Measurements from ENCODE around the gene IL10RB. TPM values are rescaled to one million over a fixed set of nuclear protein-coding genes. Genes with fewer than 3 reads are reported as not detected.

IL10RB gene
- polyA plus RNA-seq, 2 of the 4 experiments (the other 2 are of a cell fraction), result 17.0 to 31.9 TPM

GRCh38 chr21:33254766-33255165 lies 11.4 kb upstream of the IL10RB start:
- ChIA-PET POLR2A (no interaction called here), CTCF (no interaction called here)
- Histone ChIP-seq H3K27ac (no peak overlapping the region), H3K4me2 (no peak overlapping the region), H3K4me3 (no peak overlapping the region), H3K4me1 (no peaks in the 10 kb centered on the region), H3K9me3 (no peaks in the 10 kb centered on the region)
- DNase-seq (ENCODE audit: low read depth in 1 of 2, low spot score in 1 of 2) (no peak), ATAC-seq (no peak), FAIRE-seq (no peak)
- WGBS (ENCODE audit: missing lambda C conversion rate), result 93% methylated on average over 5 of the region's 5 CpGs
- TF ChIP-seq RARB (CRISPR knock-in tag; IDR thresholded peaks at IDR 0.05) (no peak), CBX8 (IDR thresholded peaks at IDR 0.05) (no peak), GATA3 (IDR thresholded peaks at IDR 0.05; ENCODE audit: borderline replicate concordance) (no peak), CHD4 (IDR thresholded peaks at IDR 0.05; ENCODE audit: borderline replicate concordance) (no peak), ATOH8 (CRISPR knock-in tag; IDR thresholded peaks at IDR 0.05; ENCODE audit: low read depth) (no peak), KDM5A (IDR thresholded peaks at IDR 0.05) (no peak), NPAS2 (CRISPR knock-in tag; IDR thresholded peaks at IDR 0.05; ENCODE audit: borderline replicate concordance) (no peak), HDAC2 (IDR thresholded peaks at IDR 0.05) (no peak), RAD21 (conservative IDR thresholded peaks at IDR 0.05 in 1 of 2, IDR thresholded peaks at IDR 0.05 in 1 of 2) (no peak), HOXA7 (CRISPR knock-in tag; IDR thresholded peaks at IDR 0.05) (no peak), EP300 (IDR thresholded peaks at IDR 0.05) (no peak), CEBPB (IDR thresholded peaks at IDR 0.05) (no peak), SMC3 (IDR thresholded peaks at IDR 0.05) (no peak), E2F6 (IDR thresholded peaks at IDR 0.05; ENCODE audit: borderline replicate concordance, low read depth) (no peak), RFX5 (IDR thresholded peaks at IDR 0.05) (no peak), NFE2L2 (conservative IDR thresholded peaks at IDR 0.05; ENCODE audit: low read length) (no peak), JUNB (IDR thresholded peaks at IDR 0.05) (no peak), MYC (IDR thresholded peaks at IDR 0.05; ENCODE audit: borderline replicate concordance, low read length) (no peak)
- TF ChIP-seq, protein P1, sequence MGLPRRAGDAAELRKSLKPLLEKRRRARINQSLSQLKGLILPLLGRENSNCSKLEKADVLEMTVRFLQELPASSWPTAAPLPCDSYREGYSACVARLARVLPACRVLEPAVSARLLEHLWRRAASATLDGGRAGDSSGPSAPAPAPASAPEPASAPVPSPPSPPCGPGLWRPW (IDR thresholded peaks at IDR 0.05), result no peak

GRCh38 chr21:33255404-33255803 lies 10.8 kb upstream of the IL10RB start:
- no peaks in the 10 kb centered on the region for H3K9me3 ChIP-seq
- no peak overlapping the region for H3K27ac ChIP-seq
- WGBS (ENCODE audit: missing lambda C conversion rate), result 79% methylated on average over 1 of the region's 1 CpG
- H3K4me2 ChIP-seq, result no peak overlapping the region
- DNase-seq (ENCODE audit: low read depth in 1 of 2, low spot score in 1 of 2) (no peak), FAIRE-seq (no peak), ATAC-seq (no peak)
- no peak overlapping the region for H3K4me3 ChIP-seq
- H3K4me1 ChIP-seq, result no peaks in the 10 kb centered on the region
- CTCF ChIA-PET, result no interaction called here
- POLR2A ChIA-PET, result no interaction called here
- no peak for TF ChIP-seq HDAC2 (IDR thresholded peaks at IDR 0.05)
- TF ChIP-seq CBX8 (IDR thresholded peaks at IDR 0.05), result no peak
- no peak for TF ChIP-seq RCOR1 (IDR thresholded peaks at IDR 0.05; ENCODE audit: low read depth, low read length)
- TF ChIP-seq NPAS2 (CRISPR knock-in tag; IDR thresholded peaks at IDR 0.05; ENCODE audit: borderline replicate concordance), result no peak
- TF ChIP-seq HOXB13 (CRISPR knock-in tag; IDR thresholded peaks at IDR 0.05; ENCODE audit: low read depth), result no peak
- TF ChIP-seq, protein P2, sequence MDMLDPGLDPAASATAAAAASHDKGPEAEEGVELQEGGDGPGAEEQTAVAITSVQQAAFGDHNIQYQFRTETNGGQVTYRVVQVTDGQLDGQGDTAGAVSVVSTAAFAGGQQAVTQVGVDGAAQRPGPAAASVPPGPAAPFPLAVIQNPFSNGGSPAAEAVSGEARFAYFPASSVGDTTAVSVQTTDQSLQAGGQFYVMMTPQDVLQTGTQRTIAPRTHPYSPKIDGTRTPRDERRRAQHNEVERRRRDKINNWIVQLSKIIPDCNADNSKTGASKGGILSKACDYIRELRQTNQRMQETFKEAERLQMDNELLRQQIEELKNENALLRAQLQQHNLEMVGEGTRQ (IDR thresholded peaks at IDR 0.05), result no peak
- TF ChIP-seq RFX5 (IDR thresholded peaks at IDR 0.05), result no peak
- TF ChIP-seq CEBPB (IDR thresholded peaks at IDR 0.05), result no peak
- TF ChIP-seq PBX3 (IDR thresholded peaks at IDR 0.05), result no peak

Measured in A549 (cell line).